NOMO-1 treated with dmso at 0.1 percent for 144 hours (cell line): Measurements from ENCODE around the gene ZNF560.

Source experiments
- DNase-seq: peaks from one replicate; lab custom pipeline; 2025; ENCODE audit not compliant: unreplicated experiment; lab: John Stamatoyannopoulos, UW

ZNF560 gene

GRCh38 chr19:9436358-9436757 lies 62.1 kb downstream of the ZNF560 start:
- DNase-seq: no peak

- DNase-seq: peak; percentile 84
Measured at GRCh38 chr19:9435279-9436268, 62.8 kb downstream of the ZNF560 start, which contains the start of gene ZNF266. TSS of gene ZNF266 (minus strand) at chr19:9435573. CDS start at chr19:9420089, 15,484 bp downstream.

- no peak for DNase-seq
Measured at GRCh38 chr19:9431475-9431874, 66.9 kb downstream of the ZNF560 start.

GRCh38 chr19:9430444-9430843 lies 68.0 kb downstream of the ZNF560 start:
- DNase-seq: no peak

- no peak for DNase-seq
Measured at GRCh38 chr19:9427941-9428340, 70.5 kb downstream of the ZNF560 start.
